Activated CD4-positive, alpha-beta T cell treated with anti-CD3 and anti-CD28 coated beads, Interleukin-2, amount 50 U/mL, for 1 hour (primary cell): ENCODE results near the gene F11R.
"Not testable (repeated sequence)": the region's sequence is repeated elsewhere in the genome, so short reads cannot be mapped to it uniquely, and the experiment has no call there.

Source experiments
- DNase-seq: peaks from one replicate; pipeline ENCODE4 v3.0.0-alpha.2; 2020

The F11R gene

GRCh38 chr1:161039546-161039945 is 18.6 kb upstream of the F11R start:
- no peak for DNase-seq

- DNase-seq: no peak
Measured at GRCh38 chr1:161039154-161039545, 18.2 kb upstream of the F11R start.

- DNase-seq: peak; percentile 83
Measured at GRCh38 chr1:161038523-161039153, 17.7 kb upstream of the F11R start, which contains the start of gene TSTD1. TSS of gene TSTD1 (minus strand) at chr1:161038964. CDS start at chr1:161038889, 75 bp downstream.

GRCh38 chr1:161037661-161038522 is 16.9 kb upstream of the F11R start:
- no peak for DNase-seq

GRCh38 chr1:161033751-161034150 is 12.8 kb upstream of the F11R start:
- no peak for DNase-seq

GRCh38 chr1:161032409-161032808 is 11.5 kb upstream of the F11R start:
- DNase-seq: no peak

- no peak for DNase-seq
Measured at GRCh38 chr1:161031874-161032273, 10.9 kb upstream of the F11R start.

- DNase-seq: not testable (repeated sequence)
Measured at GRCh38 chr1:161029466-161029865, 8.5 kb upstream of the F11R start.

- DNase-seq: not testable (repeated sequence)
Measured at GRCh38 chr1:161026954-161027353, 6.0 kb upstream of the F11R start.

- DNase-seq: not testable (repeated sequence)
Measured at GRCh38 chr1:161022432-161022831, 1.5 kb upstream of the F11R start.

GRCh38 chr1:161021970-161022353 is 1.0 kb upstream of the F11R start:
- DNase-seq: no peak

GRCh38 chr1:161021165-161021969 is 415 bp upstream of the F11R start:
- DNase-seq: peak; percentile 92

- DNase-seq: no peak
Measured at GRCh38 chr1:161019751-161020495, 1.0 kb downstream of the F11R start.

- DNase-seq: not testable (repeated sequence)
Measured at GRCh38 chr1:161019111-161019660, 1.8 kb downstream of the F11R start.

- no peak for DNase-seq
Measured at GRCh38 chr1:161018631-161018930, 2.4 kb downstream of the F11R start.

- DNase-seq: no peak
Measured at GRCh38 chr1:161017756-161018630, 3.0 kb downstream of the F11R start.

- not testable (repeated sequence) for DNase-seq
Measured at GRCh38 chr1:161017181-161017580, 3.8 kb downstream of the F11R start.

GRCh38 chr1:161016683-161017082 is 4.3 kb downstream of the F11R start:
- not testable (repeated sequence) for DNase-seq

GRCh38 chr1:161013488-161014230 is 7.3 kb downstream of the F11R start:
- DNase-seq: peak; percentile 47

- DNase-seq: no peak
Measured at GRCh38 chr1:161013131-161013487, 7.8 kb downstream of the F11R start.

GRCh38 chr1:161012420-161012819 is 8.5 kb downstream of the F11R start:
- no peak for DNase-seq
